ENCODE data around the gene COLGALT1. TPM values are rescaled to one million over a fixed set of nuclear protein-coding genes. Genes with fewer than 3 reads are reported as not detected.

Gene COLGALT1
- total and polyA plus RNA-seq, 2 donors = 22.3 to 69.5 TPM

DNA sequence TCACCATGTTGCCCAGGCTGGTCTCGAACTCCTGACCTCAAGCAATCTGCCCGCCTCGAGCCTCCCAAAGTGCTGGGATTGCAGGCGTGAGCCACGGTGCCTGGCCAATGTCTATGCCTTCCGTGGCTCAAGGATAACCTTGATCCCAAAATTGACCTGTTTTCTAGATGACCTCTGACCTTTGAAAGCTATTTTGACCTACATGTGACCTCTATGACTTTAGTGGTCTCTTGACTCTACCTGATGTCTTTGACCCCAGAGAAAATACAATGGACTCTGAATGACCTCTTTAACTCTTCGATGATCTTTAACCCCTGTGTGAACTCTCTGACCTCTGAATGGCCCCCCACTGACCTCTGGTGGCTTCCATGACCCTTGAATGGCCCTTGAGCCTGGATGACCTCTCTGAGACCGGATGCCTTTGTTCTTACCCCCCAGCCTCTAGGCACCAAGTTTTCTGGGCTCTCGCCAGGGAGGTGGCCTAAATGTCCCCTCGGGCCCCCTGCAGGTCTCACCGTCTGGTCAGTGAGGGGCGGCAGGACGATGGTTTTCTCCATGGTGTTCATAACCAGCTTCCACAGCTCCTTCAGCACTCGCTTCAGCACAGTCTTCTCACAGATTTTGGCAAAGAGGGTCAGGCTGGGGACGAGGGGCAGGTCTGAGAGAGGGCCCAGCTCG is 69.0 kb downstream of the COLGALT1 start:
- WGBS = 92% methylated on average over 16 of the region's 16 CpGs
- Histone ChIP-seq H3K36me3 (ENCODE audit: control insufficient read depth in 2 of 2, insufficient read depth in 2 of 2, low read length in 1 of 2) (no peaks in the 10 kb centered on the region), H3K27ac (ENCODE audit: low read depth in 1 of 2, low read length in 1 of 2) (no peak overlapping the region)

DNA sequence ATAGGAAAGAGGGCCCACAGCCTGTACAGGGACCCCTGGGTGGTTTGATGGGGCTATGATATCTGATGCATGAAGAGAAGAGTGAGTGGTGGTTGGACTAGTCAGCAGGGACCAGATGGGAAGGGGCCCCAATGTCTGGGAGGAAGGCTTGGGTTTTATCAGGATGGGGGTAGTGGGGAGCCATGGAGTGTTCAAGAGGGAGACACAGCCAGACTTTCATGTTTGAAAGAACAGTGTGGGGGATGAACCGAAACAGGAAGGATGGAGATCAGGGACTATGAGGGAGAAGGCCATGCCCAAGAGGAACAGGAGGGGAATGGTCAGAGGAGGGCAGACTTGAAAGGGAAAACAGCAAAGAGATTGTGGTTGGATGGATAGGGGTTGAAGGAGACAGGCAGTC is 69.6 kb downstream of the COLGALT1 start:
- Histone ChIP-seq H3K9me3 (ENCODE audit: control insufficient read depth in 2 of 2, insufficient read depth in 1 of 2, low read length in 1 of 2) (peaks cover 1 to 5% of the 10 kb centered on the region in 2 donors), H3K4me3 (ENCODE audit: low read length in 2 of 2) (no peak overlapping the region), H3K36me3 (ENCODE audit: control insufficient read depth in 2 of 2, insufficient read depth in 2 of 2, low read length in 1 of 2) (no peaks in the 10 kb centered on the region), H3K27me3 (ENCODE audit: control insufficient read depth in 2 of 2, insufficient read depth in 1 of 2, low read length in 1 of 2) (peaks cover 0 to under 1% of the 10 kb centered on the region in 2 donors), H3K27ac (ENCODE audit: low read depth in 1 of 2, low read length in 1 of 2) (no peak overlapping the region), H3K4me1 (ENCODE audit: control insufficient read depth in 2 of 2, insufficient read depth in 2 of 2, low read length in 2 of 2) (peaks cover 0 to 2% of the 10 kb centered on the region in 2 donors)
- WGBS = 95% methylated on average over 1 of the region's 1 CpG
- DNase-seq (ENCODE audit: low read depth in 6 of 9, low spot score in 9 of 9) = no peak

More for the DNA sequence above, 69.0 kb downstream of the COLGALT1 start:
- DNase-seq (ENCODE audit: low read depth in 6 of 9, low spot score in 9 of 9) = no peak
- Histone ChIP-seq H3K4me3 (ENCODE audit: low read length in 2 of 2) (no peak overlapping the region), H3K9me3 (ENCODE audit: control insufficient read depth in 2 of 2, insufficient read depth in 1 of 2, low read length in 1 of 2) (peaks cover 1 to 5% of the 10 kb centered on the region in 2 donors), H3K4me1 (ENCODE audit: control insufficient read depth in 2 of 2, insufficient read depth in 2 of 2, low read length in 2 of 2) (peaks cover 0 to 2% of the 10 kb centered on the region in 2 donors), H3K27me3 (ENCODE audit: control insufficient read depth in 2 of 2, insufficient read depth in 1 of 2, low read length in 1 of 2) (peaks cover 0 to 5% of the 10 kb centered on the region in 2 donors)

DNA sequence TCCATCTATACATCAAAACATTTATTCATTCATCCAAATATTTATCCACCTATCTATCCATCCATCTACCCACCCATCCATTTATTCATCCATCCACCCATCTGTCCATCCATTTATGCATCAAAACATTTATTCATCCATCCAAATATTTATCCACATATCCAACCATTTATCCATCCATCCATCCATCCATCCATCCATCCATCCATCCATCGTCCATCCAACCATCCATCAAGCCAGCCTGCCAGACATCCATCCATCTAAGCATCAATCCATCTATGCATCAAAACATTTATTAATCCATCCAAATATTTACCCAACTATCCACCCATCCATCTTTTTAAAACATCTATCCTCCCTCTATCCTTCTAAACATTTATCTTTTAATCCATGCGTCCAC is 70.5 kb downstream of the COLGALT1 start:
- Histone ChIP-seq H3K27ac (ENCODE audit: low read depth in 1 of 2, low read length in 1 of 2) (no peak overlapping the region), H3K9me3 (ENCODE audit: control insufficient read depth in 2 of 2, insufficient read depth in 1 of 2, low read length in 1 of 2) (peaks cover 1 to 5% of the 10 kb centered on the region in 2 donors), H3K4me1 (ENCODE audit: control insufficient read depth in 2 of 2, insufficient read depth in 2 of 2, low read length in 2 of 2) (peaks cover 0 to 2% of the 10 kb centered on the region in 2 donors), H3K4me3 (ENCODE audit: low read length in 2 of 2) (no peak overlapping the region), H3K27me3 (ENCODE audit: control insufficient read depth in 2 of 2, insufficient read depth in 1 of 2, low read length in 1 of 2) (no peaks in the 10 kb centered on the region), H3K36me3 (ENCODE audit: control insufficient read depth in 2 of 2, insufficient read depth in 2 of 2, low read length in 1 of 2) (no peaks in the 10 kb centered on the region)
- WGBS = 93% methylated on average over 2 of the region's 2 CpGs
- no peak for DNase-seq (ENCODE audit: low read depth in 6 of 9, low spot score in 9 of 9)

DNA sequence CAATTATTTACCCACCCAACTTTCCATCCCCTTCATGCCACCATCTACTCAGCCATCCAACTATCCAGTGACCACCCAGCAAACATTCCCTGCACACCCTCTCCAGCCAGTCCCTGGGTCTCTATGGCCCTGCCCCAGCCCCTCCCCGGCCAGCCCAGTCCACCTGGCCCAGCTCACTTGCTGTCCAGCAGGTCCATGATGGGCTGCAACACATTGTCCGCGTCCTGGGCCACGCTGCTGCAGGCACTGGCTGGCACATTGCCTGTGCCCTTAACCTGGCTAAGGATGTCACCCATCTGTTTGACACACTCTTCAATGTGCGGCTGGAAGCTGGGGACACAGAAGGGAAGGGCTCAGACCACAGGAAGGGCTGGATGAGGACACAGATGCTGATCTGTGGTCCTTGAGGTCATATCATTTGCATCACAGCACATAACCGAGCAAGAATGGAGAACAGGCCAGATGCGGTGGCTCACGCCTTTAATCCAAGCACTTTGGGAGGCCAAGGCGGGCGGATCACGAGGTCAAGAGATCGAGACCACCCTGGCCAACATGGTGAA is 71.1 kb downstream of the COLGALT1 start:
- DNase-seq (ENCODE audit: low read depth in 6 of 9, low spot score in 9 of 9) = no peak

DNA sequence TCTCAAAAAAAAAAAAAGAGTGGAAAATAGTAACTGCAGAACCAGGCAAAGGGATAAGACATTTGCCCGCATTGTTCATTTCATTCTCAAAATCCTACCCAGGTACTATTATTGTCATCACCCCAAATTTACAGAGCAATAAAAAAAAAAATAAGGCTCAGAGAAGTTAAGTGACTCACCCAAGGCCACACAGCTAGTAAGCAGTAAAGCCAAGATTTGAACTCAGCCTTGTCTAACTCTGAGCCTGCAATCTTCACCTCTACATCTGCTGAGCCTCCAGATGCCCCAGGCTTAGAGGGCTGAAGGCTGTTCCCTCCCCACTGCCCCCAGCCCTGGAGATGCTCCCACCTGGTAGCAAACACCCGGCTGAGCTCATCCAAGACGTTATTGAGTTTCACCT is 71.7 kb downstream of the COLGALT1 start:
- no peaks in the 10 kb centered on the region for H3K27me3 ChIP-seq (ENCODE audit: control insufficient read depth in 2 of 2, insufficient read depth in 1 of 2, low read length in 1 of 2)
- H3K27ac ChIP-seq (ENCODE audit: low read depth in 1 of 2, low read length in 1 of 2) = no peak overlapping the region
- no peak for DNase-seq (ENCODE audit: low read depth in 6 of 9, low spot score in 9 of 9)
- H3K9me3 ChIP-seq (ENCODE audit: control insufficient read depth in 2 of 2, insufficient read depth in 1 of 2, low read length in 1 of 2) = peaks cover 0 to 1% of the 10 kb centered on the region in 2 donors
- 93% methylated on average over 3 of the region's 3 CpGs for WGBS
- H3K36me3 ChIP-seq (ENCODE audit: control insufficient read depth in 2 of 2, insufficient read depth in 2 of 2, low read length in 1 of 2) = no peaks in the 10 kb centered on the region
- H3K4me3 ChIP-seq (ENCODE audit: low read length in 2 of 2) = no peak overlapping the region
- H3K4me1 ChIP-seq (ENCODE audit: control insufficient read depth in 2 of 2, insufficient read depth in 2 of 2, low read length in 2 of 2) = no peaks in the 10 kb centered on the region

More for the DNA sequence above, 71.1 kb downstream of the COLGALT1 start:
- 71% methylated on average over 12 of the region's 12 CpGs for WGBS
- Histone ChIP-seq H3K36me3 (ENCODE audit: control insufficient read depth in 2 of 2, insufficient read depth in 2 of 2, low read length in 1 of 2) (no peaks in the 10 kb centered on the region), H3K4me3 (ENCODE audit: low read length in 2 of 2) (no peak overlapping the region), H3K4me1 (ENCODE audit: control insufficient read depth in 2 of 2, insufficient read depth in 2 of 2, low read length in 2 of 2) (peaks cover 0 to 2% of the 10 kb centered on the region in 2 donors), H3K9me3 (ENCODE audit: control insufficient read depth in 2 of 2, insufficient read depth in 1 of 2, low read length in 1 of 2) (peaks cover 1 to 4% of the 10 kb centered on the region in 2 donors), H3K27ac (ENCODE audit: low read depth in 1 of 2, low read length in 1 of 2) (no peak overlapping the region), H3K27me3 (ENCODE audit: control insufficient read depth in 2 of 2, insufficient read depth in 1 of 2, low read length in 1 of 2) (no peaks in the 10 kb centered on the region)

DNA sequence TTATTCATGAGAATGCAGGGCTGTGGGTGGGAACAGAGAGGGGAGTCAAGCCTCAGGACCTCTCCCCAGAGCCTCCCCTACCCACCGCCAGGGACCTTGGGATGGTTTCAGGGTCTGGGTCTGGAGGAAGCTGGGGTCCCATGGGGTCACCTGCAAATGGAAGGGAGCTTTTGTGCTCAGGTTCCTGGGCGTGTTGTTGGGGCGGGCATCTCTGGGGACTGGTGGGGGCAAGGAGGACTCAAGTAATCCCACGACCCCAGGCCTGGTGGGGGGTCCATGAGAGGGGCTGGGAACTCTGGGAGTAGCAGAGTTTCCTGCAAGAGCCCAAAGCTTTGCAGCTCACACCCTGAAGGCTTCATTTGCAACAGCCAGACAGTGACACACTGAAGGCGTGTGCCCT is 72.5 kb downstream of the COLGALT1 start:
- WGBS = 85% methylated on average over 5 of the region's 5 CpGs
- no peaks in the 10 kb centered on the region for H3K36me3 ChIP-seq (ENCODE audit: control insufficient read depth in 2 of 2, insufficient read depth in 2 of 2, low read length in 1 of 2)
- H3K4me3 ChIP-seq (ENCODE audit: low read length in 2 of 2) = no peak overlapping the region
- no peak overlapping the region for H3K27ac ChIP-seq (ENCODE audit: low read depth in 1 of 2, low read length in 1 of 2)
- no peak for DNase-seq (ENCODE audit: low read depth in 6 of 9, low spot score in 9 of 9)
- H3K27me3 ChIP-seq (ENCODE audit: control insufficient read depth in 2 of 2, insufficient read depth in 1 of 2, low read length in 1 of 2) = no peaks in the 10 kb centered on the region
- peaks cover 0 to 1% of the 10 kb centered on the region in 2 donors for H3K9me3 ChIP-seq (ENCODE audit: control insufficient read depth in 2 of 2, insufficient read depth in 1 of 2, low read length in 1 of 2)
- no peaks in the 10 kb centered on the region for H3K4me1 ChIP-seq (ENCODE audit: control insufficient read depth in 2 of 2, insufficient read depth in 2 of 2, low read length in 2 of 2)

DNA sequence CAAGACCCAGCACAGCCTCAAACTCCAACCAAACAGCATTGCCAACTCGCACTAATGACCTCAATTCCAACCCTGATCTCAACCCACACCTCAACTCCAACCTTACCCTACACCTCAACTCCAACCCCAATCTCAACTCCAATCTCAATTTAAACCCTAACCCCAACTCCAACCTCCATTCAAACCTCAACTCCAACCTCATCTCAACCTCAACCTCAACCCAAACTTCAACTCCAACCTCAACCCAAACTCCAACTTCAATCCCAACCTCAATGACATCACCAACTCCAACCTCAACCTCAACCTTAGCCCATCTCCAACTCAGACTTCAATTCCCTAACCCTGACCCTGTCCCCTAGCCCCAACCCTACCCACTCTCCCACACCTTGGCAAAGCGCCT is 74.3 kb downstream of the COLGALT1 start:
- Histone ChIP-seq H3K27ac (ENCODE audit: low read depth in 1 of 2, low read length in 1 of 2) (no peak overlapping the region), H3K4me3 (ENCODE audit: low read length in 2 of 2) (no peak overlapping the region), H3K4me1 (ENCODE audit: control insufficient read depth in 2 of 2, insufficient read depth in 2 of 2, low read length in 2 of 2) (no peaks in the 10 kb centered on the region), H3K9me3 (ENCODE audit: control insufficient read depth in 2 of 2, insufficient read depth in 1 of 2, low read length in 1 of 2) (no peaks in the 10 kb centered on the region), H3K27me3 (ENCODE audit: control insufficient read depth in 2 of 2, insufficient read depth in 1 of 2, low read length in 1 of 2) (no peaks in the 10 kb centered on the region), H3K36me3 (ENCODE audit: control insufficient read depth in 2 of 2, insufficient read depth in 2 of 2, low read length in 1 of 2) (no peaks in the 10 kb centered on the region)
- DNase-seq (ENCODE audit: low read depth in 6 of 9, low spot score in 9 of 9) = no peak
- WGBS = 89% methylated on average over 2 of the region's 2 CpGs

DNA sequence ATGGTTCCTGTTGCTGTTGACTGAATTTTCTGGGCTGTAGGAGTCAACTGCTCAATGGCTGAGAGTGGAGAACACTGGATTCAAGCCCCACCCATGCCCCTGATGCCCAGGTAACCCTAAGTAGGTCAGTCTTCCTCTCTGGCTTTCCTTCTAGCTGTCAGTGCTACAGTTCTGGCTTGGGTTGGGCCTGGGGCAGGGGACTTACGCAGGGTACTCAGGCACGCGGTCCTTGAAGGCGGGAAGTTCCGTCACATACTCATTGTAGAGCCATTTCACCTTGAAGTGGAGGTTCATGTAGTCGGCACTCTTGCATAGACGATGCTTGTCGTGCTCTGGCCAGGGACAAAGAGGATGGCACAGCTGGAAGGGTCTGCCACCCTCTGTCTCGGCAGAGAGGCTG is 77.1 kb downstream of the COLGALT1 start:
- Histone ChIP-seq H3K9me3 (ENCODE audit: control insufficient read depth in 2 of 2, insufficient read depth in 1 of 2, low read length in 1 of 2) (no peaks in the 10 kb centered on the region), H3K36me3 (ENCODE audit: control insufficient read depth in 2 of 2, insufficient read depth in 2 of 2, low read length in 1 of 2) (no peaks in the 10 kb centered on the region), H3K27me3 (ENCODE audit: control insufficient read depth in 2 of 2, insufficient read depth in 1 of 2, low read length in 1 of 2) (no peaks in the 10 kb centered on the region), H3K4me1 (ENCODE audit: control insufficient read depth in 2 of 2, insufficient read depth in 2 of 2, low read length in 2 of 2) (no peaks in the 10 kb centered on the region), H3K27ac (ENCODE audit: low read depth in 1 of 2, low read length in 1 of 2) (no peak overlapping the region), H3K4me3 (ENCODE audit: low read length in 2 of 2) (no peak overlapping the region)
- DNase-seq (ENCODE audit: low read depth in 6 of 9, low spot score in 9 of 9) = no peak
- WGBS = 95% methylated on average over 9 of the region's 9 CpGs

All from thymus (tissue), 11 donors.